PC-3 (cell line): ENCODE measurements around the gene IL10.

ENCODE experiments used
- CTCF ChIP-seq: fragments of 300-600 bp; sonication (generic); conservative IDR thresholded peaks from 2 replicates; pipeline ENCODE4 v1.5.1; 2017; ENCODE audit warnings: antibody characterized with exemption, low read depth, mild to moderate bottlenecking, low read length
- EZH2 ChIP-seq: fragments of 300-600 bp; sonication (generic); IDR thresholded peaks from one replicate; pipeline ENCODE4 v1.6.1; 2017; ENCODE audit warnings: antibody characterized with exemption, mild to moderate bottlenecking, low read length; ENCODE audit not compliant: unreplicated experiment
- EZH2phosphoT487 ChIP-seq: fragments of 300-600 bp; sonication (generic); IDR thresholded peaks from 2 replicates; pipeline ENCODE4 v1.6.1; 2018; ENCODE audit warnings: mild to moderate bottlenecking, antibody characterized with exemption, low read length, borderline replicate concordance

GRCh38 chr1:206760590-206760989 lies 11.7 kb downstream of the IL10 start:
- TF ChIP-seq CTCF, result no peak
- TF ChIP-seq EZH2, result no peak
- 0 out of 2 replicates have a peak, but pooled peaks have one; percentile 25 for TF ChIP-seq EZH2phosphoT487
